Ovary (tissue), 3 donors: ENCODE data around the gene SMIM11.

Experiments
- EP300 ChIP-seq: sonication (generic); formaldehyde crosslinking; IDR thresholded peaks from one replicate; pipeline ENCODE4 v1.6.1; 2017; ENCODE audit warnings: antibody characterized with exemption
- POLR2A ChIP-seq: fragments of 450-650 bp; IDR thresholded peaks from one replicate; pipeline ENCODE4 v1.6.1; 2017; ENCODE audit warnings: antibody characterized with exemption, mild to moderate bottlenecking, moderate library complexity
- TF ChIP-seq, protein P1 (sequence below), 3 donors: fragments of 450-650 bp in 2 of 3; fragments of 200-600 bp in 1 of 3; IDR thresholded peaks; one replicate each; pipeline versions ENCODE4 v1.5.1 to v1.8.0; 2016 to 2022; ENCODE audit warnings: antibody characterized with exemption in 3 of 3, mild to moderate bottlenecking in 1 of 3
- donor health status: DM: no; HTN: no; CAD: no.

DNA sequence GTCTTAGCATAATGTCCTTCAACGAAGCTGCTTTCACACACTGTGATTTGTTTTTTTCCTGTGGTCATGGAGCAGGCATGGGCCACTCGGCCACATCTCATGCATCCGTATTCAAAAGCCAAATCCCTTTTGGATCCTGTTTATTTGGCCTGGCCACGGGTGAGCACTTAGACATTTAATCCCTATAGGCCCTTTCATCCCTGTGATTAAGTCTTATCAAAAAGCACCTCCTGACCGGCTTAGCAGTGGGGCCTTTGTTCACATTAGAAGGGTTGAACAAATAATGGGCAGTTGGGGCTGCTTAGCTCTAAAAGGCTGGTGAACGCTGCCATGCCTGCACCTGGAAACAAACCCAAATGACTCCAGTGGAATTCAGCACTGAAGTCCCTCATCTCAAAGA, 9.5 kb upstream of the SMIM11 start:
- TF ChIP-seq, protein P1, sequence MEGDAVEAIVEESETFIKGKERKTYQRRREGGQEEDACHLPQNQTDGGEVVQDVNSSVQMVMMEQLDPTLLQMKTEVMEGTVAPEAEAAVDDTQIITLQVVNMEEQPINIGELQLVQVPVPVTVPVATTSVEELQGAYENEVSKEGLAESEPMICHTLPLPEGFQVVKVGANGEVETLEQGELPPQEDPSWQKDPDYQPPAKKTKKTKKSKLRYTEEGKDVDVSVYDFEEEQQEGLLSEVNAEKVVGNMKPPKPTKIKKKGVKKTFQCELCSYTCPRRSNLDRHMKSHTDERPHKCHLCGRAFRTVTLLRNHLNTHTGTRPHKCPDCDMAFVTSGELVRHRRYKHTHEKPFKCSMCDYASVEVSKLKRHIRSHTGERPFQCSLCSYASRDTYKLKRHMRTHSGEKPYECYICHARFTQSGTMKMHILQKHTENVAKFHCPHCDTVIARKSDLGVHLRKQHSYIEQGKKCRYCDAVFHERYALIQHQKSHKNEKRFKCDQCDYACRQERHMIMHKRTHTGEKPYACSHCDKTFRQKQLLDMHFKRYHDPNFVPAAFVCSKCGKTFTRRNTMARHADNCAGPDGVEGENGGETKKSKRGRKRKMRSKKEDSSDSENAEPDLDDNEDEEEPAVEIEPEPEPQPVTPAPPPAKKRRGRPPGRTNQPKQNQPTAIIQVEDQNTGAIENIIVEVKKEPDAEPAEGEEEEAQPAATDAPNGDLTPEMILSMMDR (IDR thresholded peaks at IDR 0.05), result no peak
- no peak for TF ChIP-seq EP300
- no peak for TF ChIP-seq POLR2A
